KMS-11 (cell line): ENCODE data around the gene MAP4K4.

Source experiments
- H2AFZ ChIP-seq: fragments of 200-600 bp; sonication (generic); 2 replicates; pipeline ENCODE4 v1.6.1; 2016; ENCODE audit warnings: antibody characterized with exemption, mixed run types, low read depth
- H3K27ac ChIP-seq: fragments of 200-600 bp; sonication (generic); 2 replicates; pipeline ENCODE4 v1.6.1; 2016; ENCODE audit warnings: mild to moderate bottlenecking, mixed run types
- H3K27me3 ChIP-seq: fragments of 200-600 bp; sonication (generic); 2 replicates; pipeline ENCODE4 v1.6.1; 2017; ENCODE audit warnings: mild to moderate bottlenecking, low read depth, mixed run types, moderate library complexity; ENCODE audit not compliant: insufficient read depth
- H3K36me3 ChIP-seq: fragments of 200-600 bp; sonication (generic); 2 replicates; pipeline ENCODE4 v1.6.1; 2017; ENCODE audit warnings: mild to moderate bottlenecking, mixed run types; ENCODE audit not compliant: insufficient read depth
- H3K4me1 ChIP-seq: fragments of 200-600 bp; sonication (generic); 2 replicates; pipeline ENCODE4 v1.6.1; 2016; ENCODE audit warnings: mild to moderate bottlenecking, low read depth, mixed run types; ENCODE audit not compliant: poor library complexity, severe bottlenecking
- H3K4me2 ChIP-seq: fragments of 200-600 bp; sonication (generic); 2 replicates; pipeline ENCODE4 v1.7.0; 2016; ENCODE audit warnings: mild to moderate bottlenecking, mixed run types
- H3K4me3 ChIP-seq: fragments of 200-600 bp; sonication (generic); IDR thresholded peaks from 2 replicates; pipeline ENCODE4 v1.6.1; 2017; ENCODE audit warnings: low read depth, low read length, mixed read lengths; ENCODE audit not compliant: insufficient read depth
- H3K79me2 ChIP-seq: fragments of 200-600 bp; sonication (generic); 2 replicates; pipeline ENCODE4 v1.6.1; 2016; ENCODE audit warnings: low read depth, mixed run types; ENCODE audit not compliant: insufficient read depth
- H3K9ac ChIP-seq: fragments of 200-600 bp; sonication (generic); 2 replicates; pipeline ENCODE4 v1.6.1; 2016; ENCODE audit warnings: mild to moderate bottlenecking, mixed run types
- H4K20me1 ChIP-seq: fragments of 200-600 bp; sonication (generic); 2 replicates; pipeline ENCODE4 v1.6.1; 2016; ENCODE audit warnings: mild to moderate bottlenecking, mixed run types; ENCODE audit not compliant: insufficient read depth
- CTCF ChIP-seq: fragments of 200-600 bp; sonication (generic); conservative IDR thresholded peaks from 2 replicates; pipeline ENCODE4 v1.6.1; 2017; ENCODE audit warnings: low read depth, mild to moderate bottlenecking, antibody characterized with exemption, low read length, moderate library complexity, mixed read lengths

Gene MAP4K4

GRCh38 chr2:101902169-101902568 lies 204.7 kb downstream of the MAP4K4 start:
- Histone ChIP-seq H3K79me2 (no peaks in the 10 kb centered on the region), H3K4me3 (no peak overlapping the region), H3K9ac (no peak overlapping the region)

DNA sequence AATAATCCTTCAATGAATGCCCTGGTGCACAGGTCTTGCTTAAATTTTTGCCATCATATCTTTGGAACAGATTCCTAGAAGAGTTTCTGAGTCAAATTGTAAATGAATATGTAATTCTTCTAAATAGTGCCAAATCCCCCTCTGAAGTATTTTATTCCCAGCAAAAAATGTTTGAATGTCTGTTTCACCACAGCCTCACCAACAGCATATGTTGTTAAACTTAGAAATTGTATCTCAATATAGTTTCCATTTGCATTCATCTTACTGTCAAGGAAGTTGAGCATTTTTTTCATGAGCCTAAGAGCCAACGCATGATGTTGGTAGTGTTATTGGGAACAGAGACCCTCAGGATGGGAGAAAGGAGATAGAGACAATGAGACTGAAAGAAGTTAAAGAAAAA lies 207.4 kb downstream of the MAP4K4 start:
- TF ChIP-seq CTCF: no peak
- H3K36me3 ChIP-seq: no peaks in the 10 kb centered on the region
- H3K79me2 ChIP-seq: no peaks in the 10 kb centered on the region
- H3K4me3 ChIP-seq: no peak overlapping the region
- no peaks in the 10 kb centered on the region for H3K4me1 ChIP-seq
- H3K9ac ChIP-seq: no peak overlapping the region
- no peak overlapping the region for H3K4me2 ChIP-seq
- no peaks in the 10 kb centered on the region for H4K20me1 ChIP-seq
- no peak overlapping the region for H2AFZ ChIP-seq
- no peak overlapping the region for H3K27ac ChIP-seq
- no peaks in the 10 kb centered on the region for H3K27me3 ChIP-seq

More at GRCh38 chr2:101902169-101902568, 204.7 kb downstream of the MAP4K4 start:
- no peaks in the 10 kb centered on the region for H3K36me3 ChIP-seq
- H4K20me1 ChIP-seq: no peaks in the 10 kb centered on the region
- H3K27ac ChIP-seq: no peak overlapping the region
- no peaks in the 10 kb centered on the region for H3K27me3 ChIP-seq
- H3K4me2 ChIP-seq: no peak overlapping the region
- H2AFZ ChIP-seq: no peak overlapping the region
- no peaks in the 10 kb centered on the region for H3K4me1 ChIP-seq
- no peak for TF ChIP-seq CTCF

- no peaks in the 10 kb centered on the region for H3K4me1 ChIP-seq
- no peak for TF ChIP-seq CTCF
- no peaks in the 10 kb centered on the region for H3K79me2 ChIP-seq
- no peaks in the 10 kb centered on the region for H4K20me1 ChIP-seq
- no peak overlapping the region for H3K27ac ChIP-seq
- H3K9ac ChIP-seq: no peak overlapping the region
- H2AFZ ChIP-seq: no peak overlapping the region
- H3K27me3 ChIP-seq: no peaks in the 10 kb centered on the region
- no peaks in the 10 kb centered on the region for H3K36me3 ChIP-seq
- H3K4me3 ChIP-seq: no peak overlapping the region
- H3K4me2 ChIP-seq: no peak overlapping the region
Observed at GRCh38 chr2:101905746-101906336, 208.3 kb downstream of the MAP4K4 start.

- no peaks in the 10 kb centered on the region for H4K20me1 ChIP-seq
- H3K27me3 ChIP-seq: no peaks in the 10 kb centered on the region
- H3K4me1 ChIP-seq: peaks cover 10% of the 10 kb centered on the region
- H3K4me2 ChIP-seq: no peak overlapping the region
- no peaks in the 10 kb centered on the region for H3K36me3 ChIP-seq
- H3K9ac ChIP-seq: no peak overlapping the region
- TF ChIP-seq CTCF: no peak
- H3K4me3 ChIP-seq: no peak overlapping the region
- no peak overlapping the region for H3K27ac ChIP-seq
- H2AFZ ChIP-seq: no peak overlapping the region
- no peaks in the 10 kb centered on the region for H3K79me2 ChIP-seq
Observed at GRCh38 chr2:101909760-101910159, 212.3 kb downstream of the MAP4K4 start.
